GM23338 (cell line): ENCODE measurements around the gene WNT11. TPM values are rescaled to one million over a fixed set of nuclear protein-coding genes. Genes with fewer than 3 reads are reported as not detected.

Experiments used
- ATAC-seq: fragments of 200-7000 bp; cut with Tn5 transposase; 3 replicates; pipeline ENCODE4 v1.9.1; 2020
- DNase-seq: peaks from one replicate; pipeline ENCODE4 v3.0.0-alpha.2; 2015; ENCODE audit warnings: low spot score
- H2AFZ ChIP-seq: fragments of 200-600 bp; sonication (generic); 2 replicates; pipeline ENCODE4 v1.8.0; 2016; ENCODE audit warnings: antibody characterized with exemption, mild to moderate bottlenecking, moderate library complexity
- H3F3A ChIP-seq: fragments of 200-600 bp; sonication (generic); replicated peaks from 2 replicates; pipeline ENCODE4 v1.8.0; 2017; ENCODE audit warnings: antibody characterized with exemption, mixed run types, low read depth
- H3K27ac ChIP-seq: fragments of 200-600 bp; sonication (generic); 2 replicates; pipeline ENCODE4 v1.6.1; 2016; ENCODE audit warnings: low read depth
- H3K27me3 ChIP-seq: fragments of 200-600 bp; sonication (generic); 2 replicates; pipeline ENCODE4 v1.8.0; 2016; ENCODE audit warnings: mild to moderate bottlenecking, mixed run types, moderate library complexity; ENCODE audit not compliant: insufficient read depth
- H3K36me3 ChIP-seq: fragments of 200-600 bp; sonication (generic); 2 replicates; pipeline ENCODE4 v1.8.0; 2016; ENCODE audit warnings: mild to moderate bottlenecking; ENCODE audit not compliant: insufficient read depth
- H3K4me1 ChIP-seq: fragments of 200-600 bp; sonication (generic); 2 replicates; pipeline ENCODE4 v1.8.0; 2016; ENCODE audit warnings: mild to moderate bottlenecking, moderate library complexity; ENCODE audit not compliant: insufficient read depth
- H3K4me2 ChIP-seq: fragments of 200-600 bp; sonication (generic); 2 replicates; pipeline ENCODE4 v1.7.1; 2017; ENCODE audit warnings: mixed run types
- H3K4me3 ChIP-seq: fragments of 200-600 bp; sonication (generic); 2 replicates; pipeline ENCODE4 v1.6.1; 2016; ENCODE audit warnings: mixed run types
- H3K79me2 ChIP-seq: fragments of 200-600 bp; sonication (generic); replicated peaks from 2 replicates; pipeline ENCODE4 v1.8.0; 2017; ENCODE audit warnings: mild to moderate bottlenecking; ENCODE audit not compliant: insufficient read depth
- H3K9me2 ChIP-seq: fragments of 200-600 bp; sonication (generic); 2 replicates; pipeline ENCODE4 v1.8.0; 2017; ENCODE audit not compliant: insufficient read depth
- H4K20me1 ChIP-seq: fragments of 200-600 bp; sonication (generic); replicated peaks from 2 replicates; pipeline ENCODE4 v1.8.0; 2017; ENCODE audit warnings: mild to moderate bottlenecking; ENCODE audit not compliant: insufficient read depth
- H3K27ac Mint-ChIP-seq: 2 replicates; pipeline ENCODE4 v1.8.0; 2020; ENCODE audit warnings: inconsistent platforms, mild to moderate bottlenecking, moderate library complexity, mixed read lengths
- H3K27me3 Mint-ChIP-seq: 3 replicates; pipeline ENCODE4 v1.8.0; 2022; ENCODE audit warnings: low read depth, mild to moderate bottlenecking, moderate library complexity, mixed read lengths, inconsistent platforms; ENCODE audit not compliant: insufficient read depth, poor library complexity
- H3K36me3 Mint-ChIP-seq: 3 replicates; pipeline ENCODE4 v1.8.0; 2021; ENCODE audit warnings: low read depth, mild to moderate bottlenecking, inconsistent platforms, moderate library complexity, mixed read lengths
- H3K4me1 Mint-ChIP-seq: 3 replicates; pipeline ENCODE4 v1.8.0; 2020; ENCODE audit warnings: mild to moderate bottlenecking, inconsistent platforms, mixed read lengths
- H3K4me3 Mint-ChIP-seq: 3 replicates; pipeline ENCODE4 v1.8.0; 2021; ENCODE audit warnings: moderate library complexity, mild to moderate bottlenecking, inconsistent platforms, mixed read lengths
- H3K9me3 Mint-ChIP-seq: 3 replicates; pipeline ENCODE4 v1.8.0; 2020; ENCODE audit warnings: moderate library complexity, mild to moderate bottlenecking, inconsistent platforms, mixed read lengths
- EZH2phosphoT487 ChIP-seq: fragments of 200-600 bp; sonication (generic); IDR thresholded peaks from one replicate; pipeline ENCODE4 v1.8.1; 2018; ENCODE audit warnings: antibody characterized with exemption; ENCODE audit not compliant: unreplicated experiment
- POLR2AphosphoS5 ChIP-seq: IDR thresholded peaks from 2 replicates; pipeline ENCODE4 v1.6.1; 2016; ENCODE audit warnings: antibody characterized with exemption, low read depth
- ZNF331 ChIP-seq: fragments of 250-450 bp; sonication (Bioruptor Pico); IDR thresholded peaks from 2 replicates; pipeline ENCODE4 v1.5.0; 2020; ENCODE audit warnings: low read depth, mild to moderate bottlenecking, moderate library complexity
- polyA plus RNA-seq: library from polyadenylated mRNA; unstranded; fragments of >200 nt; fragmentation: Nextera tagmentation; extraction: Ambion mirVana; gene quantifications from 2 replicates; pipeline ENCODE4 v1.2.1, GENCODE V29; 2016
- total RNA-seq: library from RNA; depleted of rRNA; stranded (reverse); fragments of >200 nt; shearing (Covaris generic); gene quantifications from 2 replicates; pipeline ENCODE4 v1.2.3, GENCODE V29; 2014
- TF ChIP-seq, protein P1 (sequence below), 2 experiments: fragments of 200-600 bp in 1 of 2; sonication (generic) in 1 of 2; conservative IDR thresholded peaks; 2 replicates each; pipeline versions ENCODE4 v1.5.1 to v1.6.1; 2016 to 2017; ENCODE audit warnings: antibody characterized with exemption in 2 of 2, low read depth in 2 of 2, mild to moderate bottlenecking in 2 of 2, moderate library complexity in 1 of 2
- TF ChIP-seq, protein P2 (sequence below): fragments of 250-450 bp; sonication (Bioruptor Pico); IDR thresholded peaks from 2 replicates; pipeline ENCODE4 v1.5.0; 2020; ENCODE audit warnings: mild to moderate bottlenecking, moderate library complexity

Gene WNT11
- total and polyA plus RNA-seq, 2 experiments from 2014 or later = 0.44 to 0.56 TPM

DNA sequence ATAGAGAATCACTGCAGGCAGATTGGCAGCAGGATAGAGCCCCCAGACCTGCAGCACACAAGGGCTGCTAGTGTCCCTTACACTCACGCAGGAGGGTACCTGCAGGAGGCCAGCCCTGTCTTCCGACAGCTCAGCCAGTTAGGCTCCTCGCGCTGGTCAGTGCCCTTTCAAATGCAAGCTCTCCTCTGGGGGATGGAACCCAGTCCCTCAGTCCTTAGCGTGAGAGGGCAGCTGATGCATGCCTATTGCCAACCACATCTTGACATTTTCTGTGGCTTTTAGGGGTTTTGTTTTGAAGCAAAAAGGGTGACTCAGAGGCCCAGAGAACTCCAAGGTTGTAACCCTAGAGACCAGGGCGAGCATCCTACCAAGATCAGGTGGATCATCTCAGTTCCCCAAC, 40.0 kb downstream of the WNT11 start:
- H3K9me3 Mint-ChIP-seq = no peaks in the 10 kb centered on the region
- Histone ChIP-seq H3K9me2 (no peaks in the 10 kb centered on the region), H3K4me2 (no peak overlapping the region), H3K27me3 (peaks cover 5% of the 10 kb centered on the region; the same call in 1 of the 2 replicates), H2AFZ (no peak overlapping the region), H3K27ac (no peak overlapping the region), H3K4me1 (no peaks in the 10 kb centered on the region), H4K20me1 (no peaks in the 10 kb centered on the region), H3K4me3 (no peak overlapping the region), H3K79me2 (no peaks in the 10 kb centered on the region), H3F3A (no peaks in the 10 kb centered on the region), H3K36me3 (no peaks in the 10 kb centered on the region)
- no peak overlapping the region for H3K4me3 Mint-ChIP-seq
- H3K27me3 Mint-ChIP-seq = peaks cover 27% of the 10 kb centered on the region
- DNase-seq (peak; percentile 30), ATAC-seq (peak; percentile 86)
- TF ChIP-seq EZH2phosphoT487 = no peak
- TF ChIP-seq, protein P1, sequence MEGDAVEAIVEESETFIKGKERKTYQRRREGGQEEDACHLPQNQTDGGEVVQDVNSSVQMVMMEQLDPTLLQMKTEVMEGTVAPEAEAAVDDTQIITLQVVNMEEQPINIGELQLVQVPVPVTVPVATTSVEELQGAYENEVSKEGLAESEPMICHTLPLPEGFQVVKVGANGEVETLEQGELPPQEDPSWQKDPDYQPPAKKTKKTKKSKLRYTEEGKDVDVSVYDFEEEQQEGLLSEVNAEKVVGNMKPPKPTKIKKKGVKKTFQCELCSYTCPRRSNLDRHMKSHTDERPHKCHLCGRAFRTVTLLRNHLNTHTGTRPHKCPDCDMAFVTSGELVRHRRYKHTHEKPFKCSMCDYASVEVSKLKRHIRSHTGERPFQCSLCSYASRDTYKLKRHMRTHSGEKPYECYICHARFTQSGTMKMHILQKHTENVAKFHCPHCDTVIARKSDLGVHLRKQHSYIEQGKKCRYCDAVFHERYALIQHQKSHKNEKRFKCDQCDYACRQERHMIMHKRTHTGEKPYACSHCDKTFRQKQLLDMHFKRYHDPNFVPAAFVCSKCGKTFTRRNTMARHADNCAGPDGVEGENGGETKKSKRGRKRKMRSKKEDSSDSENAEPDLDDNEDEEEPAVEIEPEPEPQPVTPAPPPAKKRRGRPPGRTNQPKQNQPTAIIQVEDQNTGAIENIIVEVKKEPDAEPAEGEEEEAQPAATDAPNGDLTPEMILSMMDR (conservative IDR thresholded peaks at IDR 0.05; ENCODE audit: low read depth in 2 of 2) = no peak
- TF ChIP-seq, protein P2, sequence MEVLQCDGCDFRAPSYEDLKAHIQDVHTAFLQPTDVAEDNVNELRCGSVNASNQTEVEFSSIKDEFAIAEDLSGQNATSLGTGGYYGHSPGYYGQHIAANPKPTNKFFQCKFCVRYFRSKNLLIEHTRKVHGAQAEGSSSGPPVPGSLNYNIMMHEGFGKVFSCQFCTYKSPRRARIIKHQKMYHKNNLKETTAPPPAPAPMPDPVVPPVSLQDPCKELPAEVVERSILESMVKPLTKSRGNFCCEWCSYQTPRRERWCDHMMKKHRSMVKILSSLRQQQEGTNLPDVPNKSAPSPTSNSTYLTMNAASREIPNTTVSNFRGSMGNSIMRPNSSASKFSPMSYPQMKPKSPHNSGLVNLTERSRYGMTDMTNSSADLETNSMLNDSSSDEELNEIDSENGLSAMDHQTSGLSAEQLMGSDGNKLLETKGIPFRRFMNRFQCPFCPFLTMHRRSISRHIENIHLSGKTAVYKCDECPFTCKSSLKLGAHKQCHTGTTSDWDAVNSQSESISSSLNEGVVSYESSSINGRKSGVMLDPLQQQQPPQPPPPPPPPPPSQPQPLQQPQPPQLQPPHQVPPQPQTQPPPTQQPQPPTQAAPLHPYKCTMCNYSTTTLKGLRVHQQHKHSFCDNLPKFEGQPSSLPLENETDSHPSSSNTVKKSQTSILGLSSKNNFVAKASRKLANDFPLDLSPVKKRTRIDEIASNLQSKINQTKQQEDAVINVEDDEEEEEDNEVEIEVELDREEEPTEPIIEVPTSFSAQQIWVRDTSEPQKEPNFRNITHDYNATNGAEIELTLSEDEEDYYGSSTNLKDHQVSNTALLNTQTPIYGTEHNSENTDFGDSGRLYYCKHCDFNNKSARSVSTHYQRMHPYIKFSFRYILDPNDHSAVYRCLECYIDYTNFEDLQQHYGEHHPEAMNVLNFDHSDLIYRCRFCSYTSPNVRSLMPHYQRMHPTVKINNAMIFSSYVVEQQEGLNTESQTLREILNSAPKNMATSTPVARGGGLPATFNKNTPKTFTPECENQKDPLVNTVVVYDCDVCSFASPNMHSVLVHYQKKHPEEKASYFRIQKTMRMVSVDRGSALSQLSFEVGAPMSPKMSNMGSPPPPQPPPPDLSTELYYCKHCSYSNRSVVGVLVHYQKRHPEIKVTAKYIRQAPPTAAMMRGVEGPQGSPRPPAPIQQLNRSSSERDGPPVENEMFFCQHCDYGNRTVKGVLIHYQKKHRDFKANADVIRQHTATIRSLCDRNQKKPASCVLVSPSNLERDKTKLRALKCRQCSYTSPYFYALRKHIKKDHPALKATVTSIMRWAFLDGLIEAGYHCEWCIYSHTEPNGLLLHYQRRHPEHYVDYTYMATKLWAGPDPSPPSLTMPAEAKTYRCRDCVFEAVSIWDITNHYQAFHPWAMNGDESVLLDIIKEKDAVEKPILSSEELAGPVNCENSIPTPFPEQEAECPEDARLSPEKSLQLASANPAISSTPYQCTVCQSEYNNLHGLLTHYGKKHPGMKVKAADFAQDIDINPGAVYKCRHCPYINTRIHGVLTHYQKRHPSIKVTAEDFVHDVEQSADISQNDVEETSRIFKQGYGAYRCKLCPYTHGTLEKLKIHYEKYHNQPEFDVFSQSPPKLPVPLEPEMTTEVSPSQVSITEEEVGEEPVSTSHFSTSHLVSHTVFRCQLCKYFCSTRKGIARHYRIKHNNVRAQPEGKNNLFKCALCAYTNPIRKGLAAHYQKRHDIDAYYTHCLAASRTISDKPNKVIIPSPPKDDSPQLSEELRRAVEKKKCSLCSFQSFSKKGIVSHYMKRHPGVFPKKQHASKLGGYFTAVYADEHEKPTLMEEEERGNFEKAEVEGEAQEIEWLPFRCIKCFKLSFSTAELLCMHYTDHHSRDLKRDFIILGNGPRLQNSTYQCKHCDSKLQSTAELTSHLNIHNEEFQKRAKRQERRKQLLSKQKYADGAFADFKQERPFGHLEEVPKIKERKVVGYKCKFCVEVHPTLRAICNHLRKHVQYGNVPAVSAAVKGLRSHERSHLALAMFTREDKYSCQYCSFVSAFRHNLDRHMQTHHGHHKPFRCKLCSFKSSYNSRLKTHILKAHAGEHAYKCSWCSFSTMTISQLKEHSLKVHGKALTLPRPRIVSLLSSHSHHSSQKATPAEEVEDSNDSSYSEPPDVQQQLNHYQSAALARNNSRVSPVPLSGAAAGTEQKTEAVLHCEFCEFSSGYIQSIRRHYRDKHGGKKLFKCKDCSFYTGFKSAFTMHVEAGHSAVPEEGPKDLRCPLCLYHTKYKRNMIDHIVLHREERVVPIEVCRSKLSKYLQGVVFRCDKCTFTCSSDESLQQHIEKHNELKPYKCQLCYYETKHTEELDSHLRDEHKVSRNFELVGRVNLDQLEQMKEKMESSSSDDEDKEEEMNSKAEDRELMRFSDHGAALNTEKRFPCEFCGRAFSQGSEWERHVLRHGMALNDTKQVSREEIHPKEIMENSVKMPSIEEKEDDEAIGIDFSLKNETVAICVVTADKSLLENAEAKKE = no peak
- no peak for TF ChIP-seq POLR2AphosphoS5
- TF ChIP-seq ZNF331 (CRISPR knock-in tag) = no peak
- H3K4me1 Mint-ChIP-seq = no peaks in the 10 kb centered on the region
- no peak overlapping the region for H3K27ac Mint-ChIP-seq
- no peaks in the 10 kb centered on the region for H3K36me3 Mint-ChIP-seq
